Choroid plexus epithelial cell (primary cell): ENCODE results near the gene WFIKKN2.
A peak's percentile ranks its signal among the peaks of the same experiment; 100 is the strongest.

Source experiments
- DNase-seq: peaks from one replicate; pipeline ENCODE4 v3.0.0-alpha.2; 2010; ENCODE audit warnings: low read depth
- H3K4me3 ChIP-seq: 2 replicates; pipeline ENCODE4 v1.5.1; 2011; ENCODE audit warnings: low read depth, mild to moderate bottlenecking, control low read depth, low read length, moderate library complexity
- TF ChIP-seq, protein P1 (sequence below): conservative IDR thresholded peaks from 2 replicates; pipeline ENCODE4 v1.5.1; 2011; ENCODE audit warnings: low read depth, mild to moderate bottlenecking, control low read depth, inconsistent platforms, low read length, moderate library complexity

WFIKKN2 gene

DNA sequence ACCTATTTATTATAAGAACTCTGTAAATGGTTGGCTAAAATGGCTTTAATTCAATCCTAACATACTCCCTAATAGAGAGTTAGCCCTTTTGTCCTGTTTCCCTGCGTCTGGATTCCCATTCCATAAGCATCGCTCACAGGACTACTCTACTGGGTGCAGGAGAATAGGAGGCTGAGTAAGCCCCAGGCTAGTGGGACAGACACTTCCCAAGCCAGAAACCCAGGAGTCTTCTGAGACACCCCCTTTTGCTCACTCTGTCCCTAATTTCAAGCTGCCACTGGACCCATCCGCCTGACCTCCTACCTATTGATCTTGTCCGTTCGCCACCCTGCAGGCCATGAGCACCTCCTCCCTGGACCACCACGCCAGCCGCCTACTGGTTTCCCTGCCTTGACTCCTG is 47.5 kb downstream of the WFIKKN2 start:
- H3K4me3 ChIP-seq, result no peak overlapping the region
- TF ChIP-seq, protein P1, sequence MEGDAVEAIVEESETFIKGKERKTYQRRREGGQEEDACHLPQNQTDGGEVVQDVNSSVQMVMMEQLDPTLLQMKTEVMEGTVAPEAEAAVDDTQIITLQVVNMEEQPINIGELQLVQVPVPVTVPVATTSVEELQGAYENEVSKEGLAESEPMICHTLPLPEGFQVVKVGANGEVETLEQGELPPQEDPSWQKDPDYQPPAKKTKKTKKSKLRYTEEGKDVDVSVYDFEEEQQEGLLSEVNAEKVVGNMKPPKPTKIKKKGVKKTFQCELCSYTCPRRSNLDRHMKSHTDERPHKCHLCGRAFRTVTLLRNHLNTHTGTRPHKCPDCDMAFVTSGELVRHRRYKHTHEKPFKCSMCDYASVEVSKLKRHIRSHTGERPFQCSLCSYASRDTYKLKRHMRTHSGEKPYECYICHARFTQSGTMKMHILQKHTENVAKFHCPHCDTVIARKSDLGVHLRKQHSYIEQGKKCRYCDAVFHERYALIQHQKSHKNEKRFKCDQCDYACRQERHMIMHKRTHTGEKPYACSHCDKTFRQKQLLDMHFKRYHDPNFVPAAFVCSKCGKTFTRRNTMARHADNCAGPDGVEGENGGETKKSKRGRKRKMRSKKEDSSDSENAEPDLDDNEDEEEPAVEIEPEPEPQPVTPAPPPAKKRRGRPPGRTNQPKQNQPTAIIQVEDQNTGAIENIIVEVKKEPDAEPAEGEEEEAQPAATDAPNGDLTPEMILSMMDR, result no peak
- DNase-seq, result peak; percentile 29

DNA sequence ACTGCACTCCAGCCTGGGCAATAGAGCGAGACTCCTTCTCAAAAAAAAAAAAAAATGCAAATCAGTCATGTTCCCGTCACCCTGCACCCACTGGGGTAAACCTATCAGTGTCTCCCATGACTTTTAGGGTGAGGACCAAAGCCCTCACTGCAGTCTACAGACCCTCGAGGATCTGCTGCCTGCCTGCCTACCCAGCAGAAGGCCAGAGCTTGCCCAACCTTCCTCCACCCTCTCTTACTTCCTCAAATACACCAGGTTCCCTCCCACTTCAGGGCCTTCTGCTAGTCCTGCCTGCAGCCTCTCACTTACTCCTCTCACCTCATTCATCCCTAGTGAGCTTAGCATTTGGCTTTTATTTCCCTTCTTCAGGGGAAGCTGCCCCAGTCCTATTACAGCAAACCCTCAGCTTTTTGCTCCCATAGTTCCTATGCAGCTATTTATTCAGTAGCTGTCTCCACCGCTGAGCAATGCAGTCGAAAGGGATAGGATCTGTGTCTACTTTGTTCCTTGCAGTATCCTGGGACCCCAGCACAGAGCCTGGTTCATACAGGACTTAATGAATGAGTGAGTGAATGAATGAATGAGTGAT is 48.6 kb downstream of the WFIKKN2 start:
- DNase-seq, result no peak
- H3K4me3 ChIP-seq, result no peak overlapping the region
- TF ChIP-seq, protein P1, result no peak

DNA sequence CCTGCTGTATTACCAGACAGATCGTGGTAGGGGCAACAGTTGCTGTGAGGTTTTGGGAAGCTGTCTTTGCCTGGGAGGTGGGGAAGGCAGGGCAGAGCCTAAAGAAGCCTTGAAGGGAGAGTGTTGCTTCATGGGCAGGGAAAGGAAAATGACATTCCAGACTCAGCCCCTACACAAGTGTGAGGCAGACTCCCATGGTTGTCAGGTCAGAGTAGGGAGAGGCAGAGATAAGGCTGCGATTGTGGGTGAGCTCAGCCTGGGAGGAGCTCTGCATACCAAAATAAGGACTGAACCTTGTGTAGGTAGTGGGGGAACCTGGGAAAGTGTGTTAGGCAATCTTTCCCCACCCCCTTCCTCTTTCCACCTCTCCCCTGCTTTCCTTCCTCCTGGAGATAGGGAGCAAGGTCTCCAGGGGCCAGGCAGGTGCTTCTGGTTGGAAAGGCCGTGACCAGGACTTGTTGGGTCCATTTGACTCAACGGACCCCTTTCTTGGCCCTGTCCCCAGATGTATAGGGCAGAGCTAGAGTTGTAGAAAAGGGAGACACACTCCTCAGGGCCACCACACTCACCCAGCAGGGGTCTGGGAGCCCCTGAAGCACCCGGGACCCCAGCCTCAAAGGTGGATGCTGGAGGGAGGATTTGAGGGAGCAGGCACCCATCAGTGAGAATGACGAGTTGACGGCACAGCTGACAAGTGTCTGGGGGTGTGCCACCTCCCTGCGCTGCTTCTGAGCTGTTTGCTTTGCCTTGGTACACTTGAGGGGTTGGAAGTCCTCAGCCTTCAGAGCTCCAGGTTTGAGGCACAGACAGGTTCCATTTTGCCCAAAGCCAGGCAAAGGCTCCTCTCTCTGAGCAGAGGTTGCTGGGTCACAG is 49.3 kb downstream of the WFIKKN2 start:
- TF ChIP-seq, protein P1, result no peak
- H3K4me3 ChIP-seq, result no peak overlapping the region
- no peak for DNase-seq

DNA sequence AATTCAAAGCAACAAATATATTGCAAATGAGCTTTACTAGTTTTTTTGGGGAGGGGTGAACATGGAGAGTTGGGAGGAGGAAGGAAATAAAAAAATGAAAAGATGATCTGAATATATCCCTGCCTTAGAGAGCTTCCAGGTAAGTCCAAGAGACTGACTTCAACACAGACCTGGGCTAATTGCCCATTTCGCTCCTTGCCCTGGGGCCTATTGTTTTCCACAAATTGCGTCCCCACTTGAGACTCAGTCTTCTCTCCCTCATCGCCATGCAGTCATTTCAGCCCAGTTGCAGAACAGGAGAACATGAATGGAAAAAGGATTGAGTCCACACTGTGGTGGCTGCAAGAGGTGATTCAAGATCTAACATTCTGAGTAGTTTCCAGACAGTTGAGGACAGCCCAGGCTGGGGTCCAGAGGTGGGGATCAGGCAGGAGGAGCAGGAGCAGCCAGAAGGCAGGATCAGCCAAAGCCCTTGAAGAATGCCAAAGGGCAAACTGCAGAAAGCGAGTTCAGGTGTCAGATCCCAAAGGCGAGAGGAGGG is 52.4 kb downstream of the WFIKKN2 start:
- no peak overlapping the region for H3K4me3 ChIP-seq
- no peak for DNase-seq
- TF ChIP-seq, protein P1, result no peak

DNA sequence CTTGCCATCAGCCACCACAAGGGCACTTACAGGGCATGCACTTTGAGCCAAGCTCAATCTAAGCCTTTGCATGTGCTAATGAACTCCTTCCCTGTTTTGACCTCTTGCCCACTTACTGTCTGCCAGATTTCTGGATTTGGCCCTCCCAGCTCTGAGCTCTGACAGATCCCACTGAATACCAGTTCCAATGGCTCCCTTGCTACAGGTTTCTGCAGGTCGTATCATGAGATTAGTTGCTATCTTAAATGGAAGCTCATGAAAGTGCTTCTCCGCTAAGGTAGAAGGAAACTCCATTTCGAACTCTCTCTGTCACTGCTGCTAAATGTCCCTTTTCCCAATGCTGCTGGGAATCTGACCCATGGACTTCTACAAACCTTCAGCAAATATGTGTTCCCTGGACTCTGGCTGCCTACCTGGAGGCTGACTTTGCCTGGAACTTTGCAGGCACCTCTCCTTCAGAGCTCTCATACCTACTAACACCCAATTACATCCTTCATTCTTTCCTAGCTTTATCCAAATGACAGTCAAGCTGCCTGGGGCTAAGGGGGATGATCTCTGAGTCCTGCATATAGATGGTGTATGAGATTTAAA is 54.2 kb downstream of the WFIKKN2 start:
- H3K4me3 ChIP-seq, result no peak overlapping the region
- TF ChIP-seq, protein P1, result no peak

DNA sequence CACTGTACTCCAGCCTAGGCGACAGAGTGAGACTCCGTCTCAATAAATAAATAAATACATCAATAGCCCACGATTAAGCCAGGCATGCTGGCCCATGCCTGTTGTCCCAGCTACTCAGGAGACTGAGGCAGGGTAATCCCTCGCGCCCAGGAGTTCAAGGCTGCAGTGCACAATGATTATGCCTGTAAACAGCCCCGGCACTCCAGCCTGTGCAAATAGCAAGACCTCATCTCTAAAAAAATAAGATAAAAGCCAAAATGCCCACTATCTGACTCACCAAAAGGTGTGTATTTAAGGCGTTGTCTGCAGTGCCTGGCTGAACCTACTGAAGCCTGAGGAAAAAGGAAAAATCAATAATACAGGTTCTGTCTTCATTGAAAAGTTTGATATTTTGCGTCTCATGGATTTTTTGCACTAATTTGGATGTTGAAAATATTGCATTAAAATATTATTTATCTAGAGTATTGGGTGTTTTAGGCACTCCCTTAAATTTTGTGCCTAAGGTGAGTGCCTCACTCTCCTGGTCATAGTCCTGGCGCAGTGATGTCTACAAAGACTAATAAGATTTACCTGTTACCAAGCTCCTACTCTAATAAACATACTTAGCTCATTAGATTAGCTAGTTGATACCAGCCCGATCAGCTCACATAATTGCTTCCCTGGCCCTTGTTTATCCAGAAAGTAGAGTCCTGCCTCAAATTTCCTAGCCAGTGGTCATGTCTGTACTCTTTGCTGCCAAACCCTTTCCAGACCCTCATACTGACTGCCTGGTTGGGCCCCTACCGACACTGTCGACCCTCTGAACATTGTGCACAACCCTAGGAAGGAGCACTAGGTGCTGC is 55.5 kb downstream of the WFIKKN2 start:
- TF ChIP-seq, protein P1, result no peak
- no peak for DNase-seq

More for the DNA sequence above, 54.2 kb downstream of the WFIKKN2 start:
- DNase-seq, result no peak

More for the DNA sequence above, 55.5 kb downstream of the WFIKKN2 start:
- H3K4me3 ChIP-seq, result no peak overlapping the region
